MM.1S (cell line): Measurements from ENCODE around the gene ABTB2.

ENCODE experiments used
- EZH2 ChIP-seq: fragments of 300-600 bp; sonication (generic); optimal IDR thresholded peaks from 2 replicates; pipeline ENCODE3; 2017; ENCODE audit warnings: low read depth, mild to moderate bottlenecking, antibody characterized with exemption, low read length, mixed read lengths
- EZH2phosphoT487 ChIP-seq: fragments of 300-600 bp; sonication (generic); IDR thresholded peaks from 2 replicates; pipeline ENCODE4 v1.6.1; 2018; ENCODE audit warnings: antibody characterized with exemption, low read length
- TF ChIP-seq, protein P1 (sequence below): fragments of 300-600 bp; sonication (generic); IDR thresholded peaks from 2 replicates; pipeline ENCODE4 v1.5.1; 2016; ENCODE audit warnings: antibody characterized with exemption, low read length, mixed read lengths

DNA sequence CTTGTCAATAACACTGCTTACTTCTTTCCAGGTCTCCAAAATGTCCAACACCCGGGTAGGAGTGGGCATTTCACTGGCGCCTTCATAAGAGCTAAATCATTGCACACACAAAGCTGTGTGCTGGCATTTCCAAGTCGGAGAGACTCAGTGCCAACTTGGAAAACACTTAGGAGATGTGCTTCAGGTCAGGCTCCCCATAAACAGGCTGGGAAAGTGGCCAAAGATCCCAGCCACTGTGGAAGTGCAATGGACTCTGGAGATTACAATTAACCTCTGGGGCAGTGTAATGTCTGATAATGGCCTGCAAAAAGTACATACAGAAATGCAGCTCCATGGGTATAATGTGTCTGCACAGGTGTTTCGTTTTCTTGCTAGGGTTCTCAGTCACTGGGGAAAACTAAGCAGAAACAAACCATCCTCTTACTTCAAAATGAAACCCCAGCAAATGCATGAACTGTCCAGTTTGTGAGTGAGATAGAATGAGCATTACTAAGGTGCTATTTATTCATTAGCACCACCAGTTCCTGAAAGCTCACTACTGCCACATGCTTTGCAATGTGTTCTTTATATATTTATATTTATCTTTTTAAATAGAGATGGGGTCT lies 79.0 kb downstream of the ABTB2 start:
- TF ChIP-seq, protein P1, sequence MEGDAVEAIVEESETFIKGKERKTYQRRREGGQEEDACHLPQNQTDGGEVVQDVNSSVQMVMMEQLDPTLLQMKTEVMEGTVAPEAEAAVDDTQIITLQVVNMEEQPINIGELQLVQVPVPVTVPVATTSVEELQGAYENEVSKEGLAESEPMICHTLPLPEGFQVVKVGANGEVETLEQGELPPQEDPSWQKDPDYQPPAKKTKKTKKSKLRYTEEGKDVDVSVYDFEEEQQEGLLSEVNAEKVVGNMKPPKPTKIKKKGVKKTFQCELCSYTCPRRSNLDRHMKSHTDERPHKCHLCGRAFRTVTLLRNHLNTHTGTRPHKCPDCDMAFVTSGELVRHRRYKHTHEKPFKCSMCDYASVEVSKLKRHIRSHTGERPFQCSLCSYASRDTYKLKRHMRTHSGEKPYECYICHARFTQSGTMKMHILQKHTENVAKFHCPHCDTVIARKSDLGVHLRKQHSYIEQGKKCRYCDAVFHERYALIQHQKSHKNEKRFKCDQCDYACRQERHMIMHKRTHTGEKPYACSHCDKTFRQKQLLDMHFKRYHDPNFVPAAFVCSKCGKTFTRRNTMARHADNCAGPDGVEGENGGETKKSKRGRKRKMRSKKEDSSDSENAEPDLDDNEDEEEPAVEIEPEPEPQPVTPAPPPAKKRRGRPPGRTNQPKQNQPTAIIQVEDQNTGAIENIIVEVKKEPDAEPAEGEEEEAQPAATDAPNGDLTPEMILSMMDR: no peak
- TF ChIP-seq EZH2 (no peak), EZH2phosphoT487 (no peak)
